Mesenchymal stem cell (in vitro differentiated cells and primary cell): Measurements from ENCODE around the gene HS1BP3.
A peak's percentile ranks its signal among the peaks of the same experiment; 100 is the strongest.

Experiments used
- DNase-seq: peaks from one replicate; pipeline ENCODE4 v3.0.0-alpha.2; 2013
- H2AFZ ChIP-seq: one replicate; pipeline ENCODE4 v1.6.1; 2013; ENCODE audit warnings: low read depth, mild to moderate bottlenecking, control low read depth, inconsistent platforms, low read length, moderate library complexity
- H2AK5ac ChIP-seq: 2 replicates; pipeline ENCODE4 v1.6.1; 2013; ENCODE audit warnings: low read length, moderate library complexity, mild to moderate bottlenecking, inconsistent platforms; ENCODE audit not compliant: severe bottlenecking
- H2BK120ac ChIP-seq: one replicate; pipeline ENCODE4 v1.6.1; 2013; ENCODE audit warnings: low read depth, mild to moderate bottlenecking, inconsistent platforms, low read length, moderate library complexity
- H2BK12ac ChIP-seq, 2 experiments: one replicate each; pipeline ENCODE4 v1.6.1; 2013; ENCODE audit warnings: inconsistent platforms in 2 of 2, low read length in 2 of 2, mild to moderate bottlenecking in 2 of 2, moderate library complexity in 2 of 2, control low read depth in 1 of 2
- H2BK15ac ChIP-seq: one replicate; pipeline ENCODE4 v1.6.1; 2013; ENCODE audit warnings: mild to moderate bottlenecking, low read depth, inconsistent platforms; ENCODE audit not compliant: poor library complexity, severe bottlenecking
- H2BK5ac ChIP-seq: 2 replicates; pipeline ENCODE4 v1.6.1; 2013; ENCODE audit warnings: low read depth, mild to moderate bottlenecking, low read length, control low read depth, inconsistent platforms; ENCODE audit not compliant: poor library complexity, severe bottlenecking
- H3K14ac ChIP-seq, 2 experiments: one replicate each; pipeline ENCODE4 v1.6.1; 2013; ENCODE audit warnings: inconsistent platforms in 2 of 2, low read length in 2 of 2, control low read depth in 1 of 2, mild to moderate bottlenecking in 1 of 2, moderate library complexity in 1 of 2
- H3K18ac ChIP-seq, 2 experiments: one replicate each; pipeline ENCODE4 v1.6.1; 2013; ENCODE audit warnings: inconsistent platforms in 2 of 2, low read length in 2 of 2, control low read depth in 1 of 2, low read depth in 1 of 2, mild to moderate bottlenecking in 1 of 2
- H3K23ac ChIP-seq, 2 experiments: one replicate each; pipeline ENCODE4 v1.6.1; 2013; ENCODE audit warnings: inconsistent platforms in 2 of 2, low read length in 2 of 2, mild to moderate bottlenecking in 2 of 2, moderate library complexity in 2 of 2, control low read depth in 1 of 2
- H3K27ac ChIP-seq: 2 replicates; pipeline ENCODE4 v1.5.1; 2013; ENCODE audit warnings: mild to moderate bottlenecking, moderate library complexity, low read length, control low read depth, inconsistent platforms; ENCODE audit not compliant: poor library complexity, severe bottlenecking
- H3K27me3 ChIP-seq, 2 experiments: 2 replicates each; pipeline versions ENCODE4 v1.6.1 to v1.7.0; 2013; ENCODE audit warnings: low read length in 2 of 2, mild to moderate bottlenecking in 2 of 2, moderate library complexity in 2 of 2, control low read depth in 1 of 2, inconsistent platforms in 1 of 2; ENCODE audit not compliant: control insufficient read depth in 1 of 2, insufficient read depth in 1 of 2
- H3K36me3 ChIP-seq, 2 experiments: 2 replicates each; pipeline versions ENCODE4 v1.6.1 to v1.7.0; 2013; ENCODE audit warnings: low read length in 2 of 2, control low read depth in 1 of 2, inconsistent platforms in 1 of 2, low read depth in 1 of 2, mild to moderate bottlenecking in 1 of 2; ENCODE audit not compliant: insufficient read depth in 2 of 2, control insufficient read depth in 1 of 2
- H3K4ac ChIP-seq, 2 experiments: one replicate each; pipeline ENCODE4 v1.6.1; 2013; ENCODE audit warnings: inconsistent platforms in 2 of 2, low read length in 2 of 2, mild to moderate bottlenecking in 2 of 2, moderate library complexity in 2 of 2, control low read depth in 1 of 2, low read depth in 1 of 2
- H3K4me1 ChIP-seq: 2 replicates; pipeline ENCODE4 v1.6.1; 2013; ENCODE audit warnings: low read depth, low read length, control low read depth; ENCODE audit not compliant: control insufficient read depth, insufficient read depth
- H3K4me2 ChIP-seq: 2 replicates; pipeline ENCODE4 v1.6.1; 2013; ENCODE audit warnings: low read length, mild to moderate bottlenecking, inconsistent platforms; ENCODE audit not compliant: poor library complexity, severe bottlenecking
- H3K4me3 ChIP-seq, 2 experiments: 2 replicates each; pipeline versions ENCODE4 v1.5.1 to v1.7.0; 2013; ENCODE audit warnings: low read length in 2 of 2, mild to moderate bottlenecking in 2 of 2, control low read depth in 1 of 2, low read depth in 1 of 2; ENCODE audit not compliant: insufficient read depth in 1 of 2
- H3K79me1 ChIP-seq: replicated peaks from 2 replicates; pipeline ENCODE4 v1.6.1; 2013; ENCODE audit warnings: mild to moderate bottlenecking, control low read depth, low read length, inconsistent platforms; ENCODE audit not compliant: poor library complexity, severe bottlenecking
- H3K9ac ChIP-seq: 2 replicates; pipeline ENCODE4 v1.7.0; 2013; ENCODE audit warnings: mild to moderate bottlenecking, low read length, moderate library complexity
- H3K9me3 ChIP-seq: 2 replicates; pipeline ENCODE4 v1.7.0; 2013; ENCODE audit warnings: mild to moderate bottlenecking, low read length; ENCODE audit not compliant: control insufficient read depth
- H4K8ac ChIP-seq: one replicate; pipeline ENCODE4 v1.6.1; 2013; ENCODE audit warnings: inconsistent platforms, mild to moderate bottlenecking, low read length, moderate library complexity
- H4K91ac ChIP-seq: one replicate; pipeline ENCODE4 v1.6.1; 2013; ENCODE audit warnings: mild to moderate bottlenecking, low read length, inconsistent platforms
- WGBS: methylation state at CpG from one replicate; pipeline ENCODE4 v1.1.7; 2013; ENCODE audit warnings: mixed read lengths; 5-methylcytosine and 5-hydroxymethylcytosine counted together

The HS1BP3 gene

DNA sequence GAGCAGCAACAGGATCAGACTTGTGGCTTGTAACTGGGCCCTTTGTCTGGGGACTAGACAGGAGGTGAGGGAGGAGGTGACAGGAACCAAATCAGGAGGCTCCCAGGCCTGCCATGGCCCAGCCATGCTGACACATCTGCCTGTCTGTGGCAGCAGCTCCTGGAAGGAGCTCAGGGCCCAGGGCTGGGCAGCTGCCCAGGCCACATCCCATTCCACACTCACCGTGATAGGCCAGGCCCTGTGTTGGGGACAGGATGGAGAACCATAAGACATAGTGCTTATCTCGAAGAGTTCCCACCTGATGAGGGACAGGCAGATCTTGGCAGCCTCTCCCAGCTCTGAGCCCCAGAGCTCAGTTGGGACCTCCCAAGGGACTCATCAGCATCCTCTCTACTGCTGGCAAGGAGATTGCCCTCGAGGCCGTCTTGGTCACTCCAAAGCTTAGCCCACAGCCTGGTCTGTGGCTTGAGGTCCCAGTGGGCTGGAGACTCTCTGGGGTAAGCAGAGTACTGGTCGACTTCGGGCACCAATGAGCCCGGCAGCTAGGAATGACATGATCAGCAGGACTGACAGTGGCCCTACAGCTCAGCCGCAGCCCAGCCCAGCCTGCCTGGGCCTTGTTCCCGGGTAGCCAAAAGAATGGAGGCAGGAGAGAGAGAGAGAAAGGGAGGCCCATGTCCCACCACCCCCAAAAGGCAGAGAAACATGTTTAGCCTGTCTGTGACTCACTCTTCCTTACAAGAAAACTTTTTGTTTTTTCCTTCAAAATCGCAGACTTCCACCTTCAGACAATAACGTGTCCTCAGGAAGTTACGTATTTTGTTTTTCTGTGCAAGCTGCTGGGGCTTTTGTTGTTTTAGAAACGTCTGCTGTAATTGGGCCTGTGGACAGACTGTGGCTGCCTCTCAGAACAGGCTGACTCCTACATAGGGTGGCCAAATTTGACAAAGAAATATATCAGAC is 82.1 kb downstream of the HS1BP3 start:
- Histone ChIP-seq H3K14ac (peak overlapping the region in 1 of 2 experiments; percentile 82), H2BK12ac (peak overlapping the region; percentile 61 to 70), H4K8ac (peak overlapping the region; percentile 33), H3K79me1 (no peaks in the 10 kb centered on the region), H2AK5ac (peak overlapping the region; percentile 58), H3K27me3 (peaks cover 0 to 4% of the 10 kb centered on the region in 2 experiments), H2BK120ac (no peak overlapping the region), H3K23ac (peak overlapping the region in 1 of 2 experiments; percentile 86), H3K9me3 (no peaks in the 10 kb centered on the region), H2BK5ac (no peak overlapping the region), H2AFZ (no peak overlapping the region), H4K91ac (peak overlapping the region; percentile 64), H3K27ac (no peak overlapping the region), H3K4me2 (no peak overlapping the region), H3K18ac (peak overlapping the region; percentile 46 to 48), H3K4ac (peak overlapping the region; percentile 28 to 48), H3K9ac (no peak overlapping the region), H3K4me3 (no peak overlapping the region), H2BK15ac (peak overlapping the region; percentile 84), H3K36me3 (no peaks in the 10 kb centered on the region), H3K4me1 (peaks cover 35% of the 10 kb centered on the region)
- DNase-seq = peak; percentile 44
- 78% methylated on average over 12 of the region's 13 CpGs for WGBS

DNA sequence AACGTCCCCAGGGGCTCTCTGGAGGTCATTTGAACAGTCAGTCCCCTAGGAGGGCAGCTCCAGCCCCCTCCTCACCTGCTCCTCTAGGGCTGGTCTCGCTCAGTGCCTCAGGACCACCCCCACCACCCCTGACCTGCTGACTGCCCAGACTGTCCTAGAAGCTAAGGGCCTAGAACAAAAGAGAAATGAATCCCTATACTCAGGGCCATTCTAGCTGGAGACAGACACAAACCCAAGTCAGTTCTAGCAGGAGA is 83.0 kb downstream of the HS1BP3 start:
- H2BK120ac ChIP-seq = no peak overlapping the region
- H3K9me3 ChIP-seq = no peaks in the 10 kb centered on the region
- peak overlapping the region in 1 of 2 experiments; percentile 71 for H3K18ac ChIP-seq
- H3K4me1 ChIP-seq = peaks cover 35% of the 10 kb centered on the region
- H3K4ac ChIP-seq = no peak overlapping the region
- 44% methylated on average over 1 of the region's 2 CpGs for WGBS
- no peak overlapping the region for H3K27ac ChIP-seq
- no peak for DNase-seq
- H4K8ac ChIP-seq = peak overlapping the region; percentile 16
- H3K36me3 ChIP-seq = no peaks in the 10 kb centered on the region
- no peak overlapping the region for H4K91ac ChIP-seq
- H3K27me3 ChIP-seq = peaks cover 0 to 4% of the 10 kb centered on the region in 2 experiments
- no peak overlapping the region for H2BK5ac ChIP-seq
- H3K23ac ChIP-seq = no peak overlapping the region
- H2BK15ac ChIP-seq = no peak overlapping the region
- H3K4me2 ChIP-seq = no peak overlapping the region
- H2AFZ ChIP-seq = no peak overlapping the region
- H2AK5ac ChIP-seq = peak overlapping the region; percentile 45
- no peaks in the 10 kb centered on the region for H3K79me1 ChIP-seq
- no peak overlapping the region for H3K14ac ChIP-seq
- no peak overlapping the region for H3K4me3 ChIP-seq
- H3K9ac ChIP-seq = no peak overlapping the region
- peak overlapping the region in 1 of 2 experiments; percentile 19 for H2BK12ac ChIP-seq
